Neutrophil (primary cell): Measurements from ENCODE around the gene XRCC2.
"Not testable (repeated sequence)": the region's sequence is repeated elsewhere in the genome, so short reads cannot be mapped to it uniquely, and the experiment has no call there.

Source experiments
- H3K27ac ChIP-seq: fragments of 200-600 bp; sonication (generic); 2 replicates; pipeline ENCODE4 v1.5.1; 2016; ENCODE audit warnings: mild to moderate bottlenecking, moderate library complexity
- H3K27me3 ChIP-seq: fragments of 200-600 bp; sonication (generic); 2 replicates; pipeline ENCODE4 v1.6.0; 2016; ENCODE audit warnings: mild to moderate bottlenecking
- H3K36me3 ChIP-seq: fragments of 200-600 bp; sonication (generic); 2 replicates; pipeline ENCODE4 v1.5.1; 2017
- H3K4me1 ChIP-seq, 2 experiments: fragments of 200-600 bp in 1 of 2; sonication (generic) in 1 of 2; 1 replicate in 1 of 2; 2 replicates in 1 of 2; pipeline versions ENCODE4 v1.5.1 to v1.6.1; 2013 to 2016; ENCODE audit warnings: low read depth in 1 of 2, low read length in 1 of 2, mild to moderate bottlenecking in 1 of 2, moderate library complexity in 1 of 2; ENCODE audit not compliant: control insufficient read depth in 1 of 2, insufficient read depth in 1 of 2
- H3K4me3 ChIP-seq, 2 experiments: fragments of 200-600 bp in 1 of 2; sonication (generic) in 1 of 2; 1 replicate in 1 of 2; 2 replicates in 1 of 2; pipeline ENCODE4 v1.5.1; 2013 to 2016; ENCODE audit warnings: low read depth in 1 of 2, low read length in 1 of 2, mild to moderate bottlenecking in 1 of 2, moderate library complexity in 1 of 2
- H3K9me3 ChIP-seq: fragments of 200-600 bp; sonication (generic); 2 replicates; pipeline ENCODE4 v1.5.1; 2016
- TF ChIP-seq, protein P1 (sequence below): fragments of 200-600 bp; sonication (generic); IDR thresholded peaks from 2 replicates; pipeline ENCODE4 v1.5.1; 2016; ENCODE audit warnings: antibody characterized with exemption

The XRCC2 gene

DNA sequence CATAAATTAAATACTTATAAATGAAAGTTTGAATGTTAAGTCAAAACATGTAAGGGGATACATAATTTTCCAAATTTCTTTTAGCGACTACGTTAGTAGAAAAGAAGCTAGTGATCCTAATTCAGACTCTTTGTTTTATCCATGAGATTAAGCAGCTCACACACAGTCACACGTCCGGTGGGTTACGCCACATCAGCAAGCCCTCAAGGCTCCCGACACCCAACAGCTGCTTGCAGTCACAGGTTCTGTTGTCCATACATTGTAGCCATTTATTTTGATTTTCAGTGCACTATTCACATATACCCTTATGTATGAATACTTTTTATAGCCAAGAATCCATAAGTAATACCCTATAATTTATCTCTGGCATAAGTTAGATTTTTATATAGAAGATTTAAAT lies 39.5 kb downstream of the XRCC2 start:
- Histone ChIP-seq H3K36me3 (no peaks in the 10 kb centered on the region), H3K4me1 (no peaks in the 10 kb centered on the region), H3K27me3 (no peaks in the 10 kb centered on the region), H3K9me3 (no peaks in the 10 kb centered on the region), H3K4me3 (no peak overlapping the region), H3K27ac (no peak overlapping the region)
- TF ChIP-seq, protein P1, sequence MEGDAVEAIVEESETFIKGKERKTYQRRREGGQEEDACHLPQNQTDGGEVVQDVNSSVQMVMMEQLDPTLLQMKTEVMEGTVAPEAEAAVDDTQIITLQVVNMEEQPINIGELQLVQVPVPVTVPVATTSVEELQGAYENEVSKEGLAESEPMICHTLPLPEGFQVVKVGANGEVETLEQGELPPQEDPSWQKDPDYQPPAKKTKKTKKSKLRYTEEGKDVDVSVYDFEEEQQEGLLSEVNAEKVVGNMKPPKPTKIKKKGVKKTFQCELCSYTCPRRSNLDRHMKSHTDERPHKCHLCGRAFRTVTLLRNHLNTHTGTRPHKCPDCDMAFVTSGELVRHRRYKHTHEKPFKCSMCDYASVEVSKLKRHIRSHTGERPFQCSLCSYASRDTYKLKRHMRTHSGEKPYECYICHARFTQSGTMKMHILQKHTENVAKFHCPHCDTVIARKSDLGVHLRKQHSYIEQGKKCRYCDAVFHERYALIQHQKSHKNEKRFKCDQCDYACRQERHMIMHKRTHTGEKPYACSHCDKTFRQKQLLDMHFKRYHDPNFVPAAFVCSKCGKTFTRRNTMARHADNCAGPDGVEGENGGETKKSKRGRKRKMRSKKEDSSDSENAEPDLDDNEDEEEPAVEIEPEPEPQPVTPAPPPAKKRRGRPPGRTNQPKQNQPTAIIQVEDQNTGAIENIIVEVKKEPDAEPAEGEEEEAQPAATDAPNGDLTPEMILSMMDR = no peak

DNA sequence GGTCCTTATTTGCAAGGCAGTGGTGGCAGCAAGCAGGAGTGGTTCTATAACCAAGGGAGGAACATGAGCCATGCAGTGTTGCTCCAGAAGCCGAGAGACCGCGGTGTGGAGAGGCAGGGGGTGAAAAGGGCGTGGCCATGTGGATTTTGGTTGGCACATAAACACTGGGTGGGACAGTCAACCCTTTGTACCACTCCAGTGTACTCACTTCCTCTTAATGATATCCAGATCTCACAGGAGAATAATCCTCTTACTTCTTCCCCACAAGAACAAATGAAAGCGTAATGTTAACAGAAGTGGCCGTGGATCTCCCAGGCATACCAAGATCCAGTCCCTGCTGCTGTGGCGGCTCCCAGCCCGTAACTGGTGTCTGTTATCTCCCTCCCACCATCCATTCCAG lies 42.4 kb downstream of the XRCC2 start:
- Histone ChIP-seq H3K4me3 (no peak overlapping the region), H3K27me3 (no peaks in the 10 kb centered on the region)
- TF ChIP-seq, protein P1 = no peak

DNA sequence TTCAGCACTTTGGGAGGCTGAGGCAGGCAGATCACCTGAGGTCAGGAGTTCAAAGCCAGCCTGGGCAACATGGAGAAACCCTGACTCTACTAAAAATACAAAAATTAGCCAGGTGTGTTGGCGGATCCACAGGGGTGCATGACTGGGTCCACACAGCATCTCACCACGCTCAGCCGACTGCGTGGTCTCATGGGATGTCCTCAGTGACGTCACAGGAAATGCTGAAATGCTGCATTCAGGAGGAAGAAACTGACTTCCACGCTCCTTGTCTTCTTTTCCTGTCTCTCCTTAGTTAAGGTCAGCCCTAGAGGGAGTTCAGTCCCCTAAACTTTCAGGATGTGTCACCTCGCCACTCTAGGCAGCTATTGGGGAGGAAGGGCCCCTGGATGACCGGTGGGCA lies 42.9 kb downstream of the XRCC2 start:
- TF ChIP-seq, protein P1 = no peak
- Histone ChIP-seq H3K4me1 (no peaks in the 10 kb centered on the region), H3K27ac (no peak overlapping the region)

More for the DNA sequence above, 42.4 kb downstream of the XRCC2 start:
- H3K27ac ChIP-seq = no peak overlapping the region
- no peaks in the 10 kb centered on the region for H3K4me1 ChIP-seq
- no peaks in the 10 kb centered on the region for H3K36me3 ChIP-seq
- no peaks in the 10 kb centered on the region for H3K9me3 ChIP-seq

DNA sequence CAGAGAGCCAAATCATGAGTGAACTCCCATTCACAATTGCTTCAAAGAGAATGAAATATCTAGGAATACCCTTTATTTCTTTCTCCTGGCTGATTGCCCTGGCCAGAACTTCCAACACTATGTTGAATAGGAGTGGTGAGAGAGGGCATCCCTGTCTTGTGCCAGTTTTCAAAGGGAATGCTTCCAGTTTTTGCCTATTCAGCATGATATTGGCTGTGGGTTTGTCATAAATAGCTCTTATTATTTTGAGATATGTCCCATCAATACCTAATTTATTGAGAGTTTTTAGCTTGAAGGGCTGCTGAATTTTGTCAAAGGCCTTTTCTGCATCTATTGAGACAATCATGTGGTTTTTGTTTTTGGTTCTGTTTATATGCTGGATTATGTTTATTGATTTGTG lies 47.2 kb downstream of the XRCC2 start:
- not testable (repeated sequence) for H3K27ac ChIP-seq, H3K9me3 ChIP-seq, H3K4me3 ChIP-seq, H3K4me1 ChIP-seq, H3K27me3 ChIP-seq, H3K36me3 ChIP-seq

More for the DNA sequence above, 42.9 kb downstream of the XRCC2 start:
- no peaks in the 10 kb centered on the region for H3K36me3 ChIP-seq
- H3K27me3 ChIP-seq = no peaks in the 10 kb centered on the region
- no peak overlapping the region for H3K4me3 ChIP-seq
- no peaks in the 10 kb centered on the region for H3K9me3 ChIP-seq

DNA sequence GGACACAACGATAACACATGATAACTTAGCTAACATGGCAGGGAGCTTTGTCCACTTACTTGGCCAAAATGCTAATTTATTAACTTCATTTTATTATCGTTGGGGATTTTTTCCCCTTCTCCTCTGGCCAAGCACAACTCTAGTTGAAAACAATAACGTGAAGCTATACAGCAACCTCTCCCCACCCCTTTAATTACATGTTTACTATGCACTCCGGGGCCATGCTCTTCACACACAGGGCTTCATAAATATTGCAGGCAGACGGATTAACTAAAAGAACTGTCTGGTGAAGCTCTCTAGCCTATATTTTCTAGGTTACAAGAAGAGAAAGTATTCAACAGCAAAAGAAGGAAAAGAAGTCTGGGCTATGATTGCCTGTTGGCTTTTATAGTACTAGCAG lies 51.7 kb downstream of the XRCC2 start:
- no peaks in the 10 kb centered on the region for H3K9me3 ChIP-seq
- no peaks in the 10 kb centered on the region for H3K4me1 ChIP-seq
- no peak overlapping the region for H3K27ac ChIP-seq
- TF ChIP-seq, protein P1 = no peak
- no peaks in the 10 kb centered on the region for H3K27me3 ChIP-seq
- H3K4me3 ChIP-seq = no peak overlapping the region
- no peaks in the 10 kb centered on the region for H3K36me3 ChIP-seq

DNA sequence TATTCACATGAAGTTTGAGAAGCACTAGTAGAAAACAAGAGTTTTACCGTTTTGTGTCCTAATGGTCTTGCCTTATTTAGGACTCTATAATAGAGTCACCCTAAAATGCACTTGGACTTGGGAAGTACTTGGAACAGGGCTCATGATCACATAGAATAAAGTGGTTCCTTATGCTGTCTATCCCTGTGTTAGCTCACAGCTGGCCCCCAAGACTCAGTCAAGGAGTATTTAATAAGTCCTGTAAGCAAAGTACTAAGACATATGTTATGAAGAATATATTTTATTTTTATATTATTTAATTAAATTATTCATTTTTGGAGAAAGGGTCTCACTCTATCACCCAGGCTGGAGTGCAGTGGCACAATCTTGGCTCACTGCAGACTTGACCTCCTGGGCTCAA lies 54.5 kb downstream of the XRCC2 start:
- TF ChIP-seq, protein P1 = no peak
- Histone ChIP-seq H3K9me3 (no peaks in the 10 kb centered on the region), H3K36me3 (no peaks in the 10 kb centered on the region), H3K27me3 (no peaks in the 10 kb centered on the region), H3K27ac (no peak overlapping the region), H3K4me3 (no peak overlapping the region), H3K4me1 (no peaks in the 10 kb centered on the region)
